ENCODE measurements around the gene ZNF813. TPM values are rescaled to one million over a fixed set of nuclear protein-coding genes. Genes with fewer than 3 reads are reported as not detected.

Gene ZNF813
- polyA plus RNA-seq, 1 of the 3 experiments (the other 2 are of a cell fraction): 0.44 TPM

GRCh38 chr19:53509443-53509842, 41.9 kb downstream of the ZNF813 start:
- no peak overlapping the region for H2AFZ ChIP-seq (ENCODE audit: low read depth)
- DNase-seq: no peak
- CTCF ChIA-PET: interaction anchor here (1.9 kb wide), 1 partner anchor 84 kb away, joined by 9 read pairs; no protein-coding TSS in a partner anchor
- no peaks in the 10 kb centered on the region for H3F3A ChIP-seq (replicated peaks; ENCODE audit: insufficient read depth)
- 22% methylated on average over 3 of the region's 3 CpGs for WGBS (ENCODE audit: low lambda C conversion rate)
- no peaks in the 10 kb centered on the region for H3K27me3 ChIP-seq (ENCODE audit: insufficient read depth)
- no peaks in the 10 kb centered on the region for H4K20me1 ChIP-seq (ENCODE audit: insufficient read depth)
- H3K9me3 ChIP-seq: no peaks in the 10 kb centered on the region
- H3K27ac ChIP-seq (ENCODE audit: low read depth in 2 of 2, low read length in 1 of 2): no peak overlapping the region
- POLR2A ChIA-PET: no interaction called here
- TF ChIP-seq USF1 (IDR thresholded peaks at IDR 0.05; ENCODE audit: borderline replicate concordance, low read depth) (no peak), YY1 (IDR thresholded peaks at IDR 0.05; ENCODE audit: low read depth) (no peak), PBX3 (IDR thresholded peaks at IDR 0.05) (no peak), RFX5 (IDR thresholded peaks at IDR 0.05; ENCODE audit: low read length) (no peak)
- H3K9ac ChIP-seq: no peak overlapping the region
- H3K4me2 ChIP-seq: no peak overlapping the region
- peaks cover 0 to 6% of the 10 kb centered on the region in 2 experiments; a peak in 1 of 4 replicates for H3K4me1 ChIP-seq (ENCODE audit: control insufficient read depth in 1 of 2, insufficient read depth in 2 of 2, low read depth in 1 of 2, low read length in 1 of 2)
- H3K79me2 ChIP-seq (ENCODE audit: insufficient read depth): no peaks in the 10 kb centered on the region
- no peaks in the 10 kb centered on the region for H3K36me3 ChIP-seq (replicated peaks in 1 of 2; ENCODE audit: control insufficient read depth in 1 of 2, insufficient read depth in 2 of 2, low read length in 1 of 2)
- no peak overlapping the region for H3K4me3 ChIP-seq (ENCODE audit: low read depth in 2 of 2, low read length in 1 of 2)
- H3K9me2 ChIP-seq: no peaks in the 10 kb centered on the region

- Histone ChIP-seq H3K4me2 (no peak overlapping the region), H3K79me2 (ENCODE audit: insufficient read depth) (no peaks in the 10 kb centered on the region), H3K9me3 (no peaks in the 10 kb centered on the region), H3K4me3 (ENCODE audit: low read depth in 2 of 2, low read length in 1 of 2) (no peak overlapping the region), H2AFZ (ENCODE audit: low read depth) (no peak overlapping the region), H3K27ac (ENCODE audit: low read depth in 2 of 2, low read length in 1 of 2) (no peak overlapping the region), H3K9ac (no peak overlapping the region), H3K9me2 (no peaks in the 10 kb centered on the region), H3F3A (replicated peaks; ENCODE audit: insufficient read depth) (no peaks in the 10 kb centered on the region), H3K4me1 (ENCODE audit: control insufficient read depth in 1 of 2, insufficient read depth in 2 of 2, low read depth in 1 of 2, low read length in 1 of 2) (peaks cover 0 to 2% of the 10 kb centered on the region in 2 experiments; a peak in 1 of 4 replicates), H3K27me3 (ENCODE audit: insufficient read depth) (no peaks in the 10 kb centered on the region), H3K36me3 (replicated peaks in 1 of 2; ENCODE audit: control insufficient read depth in 1 of 2, insufficient read depth in 2 of 2, low read length in 1 of 2) (no peaks in the 10 kb centered on the region), H4K20me1 (ENCODE audit: insufficient read depth) (no peaks in the 10 kb centered on the region)
- 24% methylated on average over 5 of the region's 5 CpGs for WGBS (ENCODE audit: low lambda C conversion rate)
- DNase-seq: no peak
- ChIA-PET POLR2A (no interaction called here), CTCF (interaction anchor here (1.9 kb wide), 1 partner anchor 85 kb away, joined by 9 read pairs; no protein-coding TSS in a partner anchor)
- no peak for TF ChIP-seq CHD2 (IDR thresholded peaks at IDR 0.05; ENCODE audit: low read length, partially characterized antibody)
- no peak for TF ChIP-seq GABPA (IDR thresholded peaks at IDR 0.05; ENCODE audit: low read depth)
- TF ChIP-seq ELF1 (IDR thresholded peaks at IDR 0.05): no peak
- no peak for TF ChIP-seq MXI1 (IDR thresholded peaks at IDR 0.05; ENCODE audit: low read depth, low read length)
- no peak for TF ChIP-seq RCOR1 (IDR thresholded peaks at IDR 0.05; ENCODE audit: low read length)
- TF ChIP-seq MEF2A (IDR thresholded peaks at IDR 0.05; ENCODE audit: borderline replicate concordance, low read depth): no peak
- no peak for TF ChIP-seq MAX (IDR thresholded peaks at IDR 0.05; ENCODE audit: low read depth)
- TF ChIP-seq PBX3 (IDR thresholded peaks at IDR 0.05): no peak
- TF ChIP-seq RAD21 (IDR thresholded peaks at IDR 0.05; ENCODE audit: low read length): no peak
- no peak for TF ChIP-seq POLR2AphosphoS5 (IDR thresholded peaks at IDR 0.05; ENCODE audit: low read depth, low read length)
- no peak for TF ChIP-seq GATA2 (CRISPR knock-in tag; IDR thresholded peaks at IDR 0.05)
- no peak for TF ChIP-seq NFIC (IDR thresholded peaks at IDR 0.05; ENCODE audit: borderline replicate concordance)
- TF ChIP-seq FOSL2 (IDR thresholded peaks at IDR 0.05; ENCODE audit: borderline replicate concordance, low read depth): no peak
- TF ChIP-seq RXRA (IDR thresholded peaks at IDR 0.05; ENCODE audit: borderline replicate concordance, low read depth): no peak
- no peak for TF ChIP-seq TEAD4 (IDR thresholded peaks at IDR 0.05; ENCODE audit: borderline replicate concordance, insufficient read depth)
- no peak for TF ChIP-seq CTCF (IDR thresholded peaks at IDR 0.05)
- TF ChIP-seq NRF1 (IDR thresholded peaks at IDR 0.05; ENCODE audit: low read depth, low read length): no peak
- TF ChIP-seq EP300 (IDR thresholded peaks at IDR 0.05; ENCODE audit: borderline replicate concordance in 1 of 2, low read depth in 1 of 2, low read length in 1 of 2): no peak
Observed at GRCh38 chr19:53509845-53510244, 42.3 kb downstream of the ZNF813 start.
